WTC11 (cell line): Measurements from ENCODE around the gene TERT.

Experiments
- E2F4 ChIP-seq: sonication (generic); formaldehyde crosslinking; IDR thresholded peaks from 2 replicates; pipeline ENCODE4 v1.8.1; 2022; ENCODE audit warnings: low read depth, mild to moderate bottlenecking, moderate library complexity, missing genetic modification reagents, borderline replicate concordance
- ETV6 ChIP-seq: sonication (generic); formaldehyde crosslinking; IDR thresholded peaks from 2 replicates; pipeline ENCODE4 v1.8.1; 2022; ENCODE audit warnings: mild to moderate bottlenecking, missing genetic modification reagents
- MLX ChIP-seq: sonication (generic); formaldehyde crosslinking; IDR thresholded peaks from 2 replicates; pipeline ENCODE4 v1.8.1; 2023; ENCODE audit warnings: mild to moderate bottlenecking, missing genetic modification reagents, moderate library complexity
- NFE2L1 ChIP-seq: sonication (generic); formaldehyde crosslinking; IDR thresholded peaks from 2 replicates; pipeline ENCODE4 v1.8.1; 2023; ENCODE audit warnings: missing genetic modification reagents
- SMAD3 ChIP-seq: sonication (generic); formaldehyde crosslinking; IDR thresholded peaks from 2 replicates; pipeline ENCODE4 v1.8.0; 2022; ENCODE audit warnings: missing genetic modification reagents, mild to moderate bottlenecking, borderline replicate concordance
- TEAD4 ChIP-seq: sonication (generic); formaldehyde crosslinking; IDR thresholded peaks from 2 replicates; pipeline ENCODE4 v1.8.0; 2022; ENCODE audit warnings: mild to moderate bottlenecking, missing genetic modification reagents
- ZNF121 ChIP-seq: sonication (generic); formaldehyde crosslinking; IDR thresholded peaks from 2 replicates; pipeline ENCODE4 v1.8.0; 2023; ENCODE audit warnings: missing genetic modification reagents
- ZNF232 ChIP-seq: sonication (generic); formaldehyde crosslinking; IDR thresholded peaks from 2 replicates; pipeline ENCODE4 v1.8.0; 2022; ENCODE audit warnings: mild to moderate bottlenecking, missing genetic modification reagents
- ZNF416 ChIP-seq: fragments of 250-450 bp; sonication (Bioruptor Pico); IDR thresholded peaks from 2 replicates; pipeline ENCODE4 v1.9.0; 2021; ENCODE audit warnings: mild to moderate bottlenecking, inconsistent platforms
- TF ChIP-seq, protein P1 (sequence below): fragments of 200-600 bp; IDR thresholded peaks from 2 replicates; pipeline ENCODE4 v1.8.0; 2022; ENCODE audit warnings: antibody characterized with exemption
- TF ChIP-seq, protein P2 (sequence below): fragments of 250-450 bp; sonication (Bioruptor Pico); IDR thresholded peaks from 2 replicates; pipeline ENCODE4 v1.9.0; 2021; ENCODE audit warnings: moderate library complexity, mild to moderate bottlenecking, inconsistent platforms, borderline replicate concordance
- TF ChIP-seq, protein P3 (sequence below): sonication (generic); formaldehyde crosslinking; IDR thresholded peaks from 2 replicates; pipeline ENCODE4 v1.8.1; 2023; ENCODE audit warnings: mild to moderate bottlenecking, missing genetic modification reagents

- TF ChIP-seq, protein P1, sequence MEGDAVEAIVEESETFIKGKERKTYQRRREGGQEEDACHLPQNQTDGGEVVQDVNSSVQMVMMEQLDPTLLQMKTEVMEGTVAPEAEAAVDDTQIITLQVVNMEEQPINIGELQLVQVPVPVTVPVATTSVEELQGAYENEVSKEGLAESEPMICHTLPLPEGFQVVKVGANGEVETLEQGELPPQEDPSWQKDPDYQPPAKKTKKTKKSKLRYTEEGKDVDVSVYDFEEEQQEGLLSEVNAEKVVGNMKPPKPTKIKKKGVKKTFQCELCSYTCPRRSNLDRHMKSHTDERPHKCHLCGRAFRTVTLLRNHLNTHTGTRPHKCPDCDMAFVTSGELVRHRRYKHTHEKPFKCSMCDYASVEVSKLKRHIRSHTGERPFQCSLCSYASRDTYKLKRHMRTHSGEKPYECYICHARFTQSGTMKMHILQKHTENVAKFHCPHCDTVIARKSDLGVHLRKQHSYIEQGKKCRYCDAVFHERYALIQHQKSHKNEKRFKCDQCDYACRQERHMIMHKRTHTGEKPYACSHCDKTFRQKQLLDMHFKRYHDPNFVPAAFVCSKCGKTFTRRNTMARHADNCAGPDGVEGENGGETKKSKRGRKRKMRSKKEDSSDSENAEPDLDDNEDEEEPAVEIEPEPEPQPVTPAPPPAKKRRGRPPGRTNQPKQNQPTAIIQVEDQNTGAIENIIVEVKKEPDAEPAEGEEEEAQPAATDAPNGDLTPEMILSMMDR, result no peak
- TF ChIP-seq, protein P2, sequence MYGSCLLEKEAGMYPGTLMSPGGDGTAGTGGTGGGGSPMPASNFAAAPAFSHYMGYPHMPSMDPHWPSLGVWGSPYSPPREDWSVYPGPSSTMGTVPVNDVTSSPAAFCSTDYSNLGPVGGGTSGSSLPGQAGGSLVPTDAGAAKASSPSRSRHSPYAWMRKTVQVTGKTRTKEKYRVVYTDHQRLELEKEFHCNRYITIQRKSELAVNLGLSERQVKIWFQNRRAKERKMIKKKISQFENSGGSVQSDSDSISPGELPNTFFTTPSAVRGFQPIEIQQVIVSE, result no peak
- no peak for TF ChIP-seq TEAD4 (CRISPR knock-in tag)
- no peak for TF ChIP-seq ZNF416 (CRISPR knock-in tag)
- no peak for TF ChIP-seq ETV6
- TF ChIP-seq NFE2L1 (CRISPR knock-in tag), result no peak
- TF ChIP-seq SMAD3 (CRISPR knock-in tag), result no peak
- TF ChIP-seq E2F4 (CRISPR knock-in tag), result no peak
- no peak for TF ChIP-seq ZNF121 (CRISPR knock-in tag)
- TF ChIP-seq ZNF232 (CRISPR knock-in tag), result no peak
- no peak for TF ChIP-seq MLX (CRISPR knock-in tag)
- TF ChIP-seq, protein P3, sequence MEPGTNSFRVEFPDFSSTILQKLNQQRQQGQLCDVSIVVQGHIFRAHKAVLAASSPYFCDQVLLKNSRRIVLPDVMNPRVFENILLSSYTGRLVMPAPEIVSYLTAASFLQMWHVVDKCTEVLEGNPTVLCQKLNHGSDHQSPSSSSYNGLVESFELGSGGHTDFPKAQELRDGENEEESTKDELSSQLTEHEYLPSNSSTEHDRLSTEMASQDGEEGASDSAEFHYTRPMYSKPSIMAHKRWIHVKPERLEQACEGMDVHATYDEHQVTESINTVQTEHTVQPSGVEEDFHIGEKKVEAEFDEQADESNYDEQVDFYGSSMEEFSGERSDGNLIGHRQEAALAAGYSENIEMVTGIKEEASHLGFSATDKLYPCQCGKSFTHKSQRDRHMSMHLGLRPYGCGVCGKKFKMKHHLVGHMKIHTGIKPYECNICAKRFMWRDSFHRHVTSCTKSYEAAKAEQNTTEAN (CRISPR knock-in tag), result no peak
Measured at GRCh38 chr5:1335540-1336095, 40.8 kb upstream of the TERT start.
